DND-41 (cell line): ENCODE results near the gene OTOF.

Source experiments
- ATAC-seq: fragments of 200-7000 bp; cut with Tn5 transposase; 3 replicates; pipeline ENCODE4 v1.9.1; 2021; ENCODE audit warnings: low read depth; ENCODE audit not compliant: insufficient read depth
- DNase-seq: peaks from one replicate; pipeline ENCODE4 v3.0.0-alpha.2; 2020
- H2AFZ ChIP-seq: 2 replicates; pipeline ENCODE4 v1.6.0; 2012; ENCODE audit warnings: low read depth, low read length
- H3K27ac ChIP-seq: 2 replicates; pipeline ENCODE4 v1.5.1; 2012; ENCODE audit warnings: low read length, inconsistent platforms
- H3K27me3 ChIP-seq: fragments of 200-600 bp; sonication (generic); 2 replicates; pipeline ENCODE4 v1.6.0; 2012; ENCODE audit warnings: low read length, mild to moderate bottlenecking, inconsistent platforms; ENCODE audit not compliant: insufficient read depth, poor library complexity
- H3K36me3 ChIP-seq: 2 replicates; pipeline ENCODE4 v1.5.1; 2012; ENCODE audit warnings: low read length, inconsistent platforms; ENCODE audit not compliant: insufficient read depth
- H3K4me1 ChIP-seq: 2 replicates; pipeline ENCODE4 v1.5.1; 2012; ENCODE audit warnings: mild to moderate bottlenecking, low read length; ENCODE audit not compliant: insufficient read depth
- H3K4me2 ChIP-seq: 2 replicates; pipeline ENCODE4 v1.6.0; 2012; ENCODE audit warnings: mild to moderate bottlenecking, moderate library complexity, low read length, inconsistent platforms; ENCODE audit not compliant: insufficient read depth
- H3K4me3 ChIP-seq, 2 experiments: fragments of 200-600 bp in 1 of 2; shearing (Covaris generic) in 1 of 2; 2 replicates each; pipeline ENCODE4 v1.5.1; 2012 to 2016; ENCODE audit warnings: inconsistent platforms in 2 of 2, low read length in 2 of 2, mild to moderate bottlenecking in 2 of 2, low read depth in 1 of 2, moderate library complexity in 1 of 2
- H3K79me2 ChIP-seq: 2 replicates; pipeline ENCODE4 v1.6.0; 2012; ENCODE audit warnings: low read length, inconsistent platforms; ENCODE audit not compliant: insufficient read depth
- H3K9ac ChIP-seq: 2 replicates; pipeline ENCODE4 v1.6.0; 2012; ENCODE audit warnings: low read depth, mild to moderate bottlenecking, inconsistent platforms, low read length, moderate library complexity
- H3K9me3 ChIP-seq: 2 replicates; pipeline ENCODE4 v1.5.1; 2012; ENCODE audit warnings: low read length, moderate library complexity, mild to moderate bottlenecking, inconsistent platforms; ENCODE audit not compliant: insufficient read depth, severe bottlenecking
- H4K20me1 ChIP-seq: 2 replicates; pipeline ENCODE4 v1.6.0; 2012; ENCODE audit warnings: low read length; ENCODE audit not compliant: insufficient read depth
- EZH2 ChIP-seq: IDR thresholded peaks from 3 replicates; pipeline ENCODE4 v1.6.1; 2012; ENCODE audit warnings: borderline replicate concordance, low read depth, mild to moderate bottlenecking, moderate library complexity, low read length, inconsistent platforms; ENCODE audit not compliant: severe bottlenecking
- TF ChIP-seq, protein P1 (sequence below): IDR thresholded peaks from 2 replicates; pipeline ENCODE4 v1.5.1; 2012; ENCODE audit warnings: borderline replicate concordance, low read length, moderate library complexity, mild to moderate bottlenecking; ENCODE audit not compliant: poor library complexity, severe bottlenecking; ENCODE audit errors: extremely low read depth

The OTOF gene

DNA sequence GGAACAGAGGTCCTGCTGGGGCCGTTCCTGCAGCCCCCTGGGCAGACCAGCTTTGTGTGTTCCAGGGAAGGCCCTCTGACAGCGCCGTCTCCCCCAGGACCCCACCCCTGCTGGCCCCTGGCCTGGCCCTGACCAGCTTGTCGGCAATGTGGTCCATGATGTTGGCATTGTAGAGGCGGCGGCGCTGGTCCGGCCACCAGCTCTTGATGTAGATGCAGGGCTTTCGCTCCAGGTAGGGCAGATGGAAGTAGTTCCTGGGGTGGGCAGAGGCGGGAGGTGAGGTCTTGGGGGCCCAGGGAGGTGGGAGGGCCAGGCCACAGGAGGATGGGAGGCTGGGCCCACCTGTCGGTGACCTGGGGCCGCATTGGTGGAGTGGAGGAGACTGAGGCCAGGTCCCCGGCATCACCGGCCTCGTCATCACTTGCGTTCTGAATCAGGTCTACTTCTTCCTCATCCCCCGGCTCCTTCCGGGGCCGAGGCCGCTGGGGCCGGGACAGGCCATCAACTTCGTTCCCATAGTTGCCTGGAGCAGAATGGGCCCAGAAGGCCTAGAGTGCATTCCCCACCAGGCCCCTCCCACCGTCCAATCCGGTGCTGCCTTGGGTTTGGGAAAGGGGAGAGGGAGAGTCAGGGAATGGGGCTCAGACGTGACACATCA lies 1.3 kb upstream of the OTOF start:
- H3K9me3 ChIP-seq = no peaks in the 10 kb centered on the region
- H3K4me3 ChIP-seq = no peak overlapping the region
- H3K27me3 ChIP-seq = no peaks in the 10 kb centered on the region
- no peaks in the 10 kb centered on the region for H3K79me2 ChIP-seq
- DNase-seq = no peak
- no peak for TF ChIP-seq EZH2
- TF ChIP-seq, protein P1, sequence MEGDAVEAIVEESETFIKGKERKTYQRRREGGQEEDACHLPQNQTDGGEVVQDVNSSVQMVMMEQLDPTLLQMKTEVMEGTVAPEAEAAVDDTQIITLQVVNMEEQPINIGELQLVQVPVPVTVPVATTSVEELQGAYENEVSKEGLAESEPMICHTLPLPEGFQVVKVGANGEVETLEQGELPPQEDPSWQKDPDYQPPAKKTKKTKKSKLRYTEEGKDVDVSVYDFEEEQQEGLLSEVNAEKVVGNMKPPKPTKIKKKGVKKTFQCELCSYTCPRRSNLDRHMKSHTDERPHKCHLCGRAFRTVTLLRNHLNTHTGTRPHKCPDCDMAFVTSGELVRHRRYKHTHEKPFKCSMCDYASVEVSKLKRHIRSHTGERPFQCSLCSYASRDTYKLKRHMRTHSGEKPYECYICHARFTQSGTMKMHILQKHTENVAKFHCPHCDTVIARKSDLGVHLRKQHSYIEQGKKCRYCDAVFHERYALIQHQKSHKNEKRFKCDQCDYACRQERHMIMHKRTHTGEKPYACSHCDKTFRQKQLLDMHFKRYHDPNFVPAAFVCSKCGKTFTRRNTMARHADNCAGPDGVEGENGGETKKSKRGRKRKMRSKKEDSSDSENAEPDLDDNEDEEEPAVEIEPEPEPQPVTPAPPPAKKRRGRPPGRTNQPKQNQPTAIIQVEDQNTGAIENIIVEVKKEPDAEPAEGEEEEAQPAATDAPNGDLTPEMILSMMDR = no peak
- no peak for ATAC-seq
- no peaks in the 10 kb centered on the region for H4K20me1 ChIP-seq
- no peak overlapping the region for H3K9ac ChIP-seq
- H3K4me1 ChIP-seq = no peaks in the 10 kb centered on the region
- H3K4me2 ChIP-seq = no peak overlapping the region
- H3K36me3 ChIP-seq = no peaks in the 10 kb centered on the region
- H2AFZ ChIP-seq = no peak overlapping the region
- H3K27ac ChIP-seq = no peak overlapping the region

DNA sequence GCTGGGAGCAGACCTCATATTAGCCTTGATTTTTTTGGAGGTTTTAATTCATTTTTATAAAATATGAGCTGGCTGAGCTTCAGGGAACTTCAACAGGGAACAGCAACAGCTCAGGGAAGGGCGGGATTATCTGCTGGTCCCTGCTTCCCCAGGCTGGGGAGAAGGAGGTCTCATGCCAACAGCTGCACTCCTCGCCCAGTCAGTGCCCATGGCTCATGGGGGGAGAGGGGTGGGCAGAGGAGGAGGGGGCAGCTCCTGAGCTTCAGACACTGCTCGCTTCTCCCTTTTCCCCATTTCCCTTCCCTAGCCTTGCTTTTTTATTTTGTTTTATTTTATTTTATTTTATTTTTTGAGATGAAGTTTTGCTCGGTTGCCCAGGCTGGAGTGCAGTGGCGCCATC lies 442 bp upstream of the OTOF start:
- Histone ChIP-seq H3K9me3 (no peaks in the 10 kb centered on the region), H3K4me2 (no peak overlapping the region), H2AFZ (no peak overlapping the region), H3K27me3 (no peaks in the 10 kb centered on the region), H3K27ac (no peak overlapping the region), H3K4me3 (no peak overlapping the region), H3K9ac (no peak overlapping the region), H3K79me2 (no peaks in the 10 kb centered on the region), H3K36me3 (no peaks in the 10 kb centered on the region), H4K20me1 (no peaks in the 10 kb centered on the region), H3K4me1 (no peaks in the 10 kb centered on the region)
- TF ChIP-seq, protein P1 = no peak
- TF ChIP-seq EZH2 = no peak
- no peak for ATAC-seq
- no peak for DNase-seq

DNA sequence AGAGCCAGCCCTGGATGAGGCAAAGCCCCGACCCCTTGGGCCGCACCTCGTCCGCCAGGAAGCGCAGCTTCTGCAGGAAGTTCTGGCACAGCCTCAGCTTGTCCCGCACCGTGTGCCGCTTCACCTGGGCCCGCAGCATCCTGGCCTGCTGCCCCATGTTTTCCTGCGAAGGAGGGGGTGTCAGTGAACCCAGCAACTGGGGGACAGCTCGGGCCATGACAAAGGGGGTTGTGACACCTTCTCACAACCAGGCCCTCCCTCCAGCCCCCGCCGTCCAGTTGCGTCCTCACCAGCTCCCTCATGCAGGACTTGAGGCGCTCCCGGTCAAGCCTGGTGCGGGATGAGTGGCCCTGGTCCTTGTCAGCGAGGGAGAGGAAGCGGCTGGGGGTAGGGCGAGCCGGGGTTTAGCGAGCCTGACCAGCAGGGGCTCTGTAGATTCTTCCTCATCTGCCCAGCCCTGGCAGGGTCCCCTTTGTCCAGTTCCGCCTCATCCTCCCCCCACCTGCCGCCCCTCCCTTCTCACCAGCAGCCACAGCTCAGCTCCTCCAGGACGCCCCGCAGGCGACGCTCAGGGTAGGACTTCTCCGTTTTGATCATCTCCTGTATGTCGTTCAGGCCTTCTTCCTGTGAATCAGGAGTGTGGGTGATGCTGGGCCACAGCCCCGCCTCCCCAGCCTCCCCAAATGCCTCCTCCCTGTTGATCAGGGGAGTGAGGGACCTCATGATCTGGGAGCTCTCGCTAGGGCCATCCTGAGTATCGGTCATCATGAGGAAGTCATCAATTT lies 606 bp downstream of the OTOF start:
- TF ChIP-seq, protein P1 = no peak
- no peak for TF ChIP-seq EZH2
- Histone ChIP-seq H3K36me3 (no peaks in the 10 kb centered on the region), H3K4me2 (no peak overlapping the region), H3K9ac (no peak overlapping the region), H3K79me2 (no peaks in the 10 kb centered on the region), H3K9me3 (no peaks in the 10 kb centered on the region), H3K4me3 (no peak overlapping the region), H2AFZ (no peak overlapping the region), H3K4me1 (no peaks in the 10 kb centered on the region), H3K27me3 (no peaks in the 10 kb centered on the region), H3K27ac (no peak overlapping the region), H4K20me1 (no peaks in the 10 kb centered on the region)
- DNase-seq (no peak), ATAC-seq (no peak)
